H1 (cell line): ENCODE measurements around the gene CASTOR1.

ENCODE experiments used
- CTCF ChIP-seq, 3 experiments: IDR thresholded peaks; 1 replicate in 2 of 3; 2 replicates in 1 of 3; pipeline versions ENCODE4 v1.5.1 to v1.6.1; 2011; ENCODE audit warnings: low read length in 3 of 3, mild to moderate bottlenecking in 3 of 3, inconsistent platforms in 2 of 3, low read depth in 1 of 3, moderate library complexity in 1 of 3; ENCODE audit not compliant: insufficient read depth in 1 of 3; ENCODE audit errors: control extremely low read depth in 1 of 3
- HDAC6 ChIP-seq: IDR thresholded peaks from one replicate; pipeline ENCODE4 v1.7.1; 2012; ENCODE audit warnings: low read depth, mild to moderate bottlenecking, inconsistent platforms, low read length, moderate library complexity
- TAF7 ChIP-seq: optimal IDR thresholded peaks from 2 replicates; pipeline ENCODE3; 2011; ENCODE audit warnings: low read depth, mild to moderate bottlenecking, inconsistent platforms, low read length, moderate library complexity, borderline replicate concordance

- TF ChIP-seq HDAC6, result no peak
- TF ChIP-seq TAF7, result no peak
- no peak for TF ChIP-seq CTCF (IDR thresholded peaks at IDR 0.05; ENCODE audit: control extremely low read depth in 1 of 3, insufficient read depth in 1 of 3, low read depth in 1 of 3, low read length in 3 of 3)
Measured at GRCh38 chr22:30285176-30285845, 4.0 kb downstream of the CASTOR1 start.
